GM23338 (cell line): Measurements from ENCODE around the gene ZBTB7B. TPM values are rescaled to one million over a fixed set of nuclear protein-coding genes. Genes with fewer than 3 reads are reported as not detected.

ENCODE experiments used
- ATAC-seq: fragments of 200-7000 bp; cut with Tn5 transposase; 3 replicates; pipeline ENCODE4 v1.9.1; 2020
- DNase-seq: peaks from one replicate; pipeline ENCODE4 v3.0.0-alpha.2; 2015; ENCODE audit warnings: low spot score
- H2AFZ ChIP-seq: fragments of 200-600 bp; sonication (generic); 2 replicates; pipeline ENCODE4 v1.8.0; 2016; ENCODE audit warnings: antibody characterized with exemption, mild to moderate bottlenecking, moderate library complexity
- H3F3A ChIP-seq: fragments of 200-600 bp; sonication (generic); replicated peaks from 2 replicates; pipeline ENCODE4 v1.8.0; 2017; ENCODE audit warnings: antibody characterized with exemption, mixed run types, low read depth
- H3K27ac ChIP-seq: fragments of 200-600 bp; sonication (generic); 2 replicates; pipeline ENCODE4 v1.6.1; 2016; ENCODE audit warnings: low read depth
- H3K27me3 ChIP-seq: fragments of 200-600 bp; sonication (generic); 2 replicates; pipeline ENCODE4 v1.8.0; 2016; ENCODE audit warnings: mild to moderate bottlenecking, mixed run types, moderate library complexity; ENCODE audit not compliant: insufficient read depth
- H3K36me3 ChIP-seq: fragments of 200-600 bp; sonication (generic); 2 replicates; pipeline ENCODE4 v1.8.0; 2016; ENCODE audit warnings: mild to moderate bottlenecking; ENCODE audit not compliant: insufficient read depth
- H3K4me1 ChIP-seq: fragments of 200-600 bp; sonication (generic); 2 replicates; pipeline ENCODE4 v1.8.0; 2016; ENCODE audit warnings: mild to moderate bottlenecking, moderate library complexity; ENCODE audit not compliant: insufficient read depth
- H3K4me2 ChIP-seq: fragments of 200-600 bp; sonication (generic); 2 replicates; pipeline ENCODE4 v1.7.1; 2017; ENCODE audit warnings: mixed run types
- H3K4me3 ChIP-seq: fragments of 200-600 bp; sonication (generic); 2 replicates; pipeline ENCODE4 v1.6.1; 2016; ENCODE audit warnings: mixed run types
- H3K79me2 ChIP-seq: fragments of 200-600 bp; sonication (generic); replicated peaks from 2 replicates; pipeline ENCODE4 v1.8.0; 2017; ENCODE audit warnings: mild to moderate bottlenecking; ENCODE audit not compliant: insufficient read depth
- H3K9me2 ChIP-seq: fragments of 200-600 bp; sonication (generic); 2 replicates; pipeline ENCODE4 v1.8.0; 2017; ENCODE audit not compliant: insufficient read depth
- H4K20me1 ChIP-seq: fragments of 200-600 bp; sonication (generic); replicated peaks from 2 replicates; pipeline ENCODE4 v1.8.0; 2017; ENCODE audit warnings: mild to moderate bottlenecking; ENCODE audit not compliant: insufficient read depth
- H3K27ac Mint-ChIP-seq: 2 replicates; pipeline ENCODE4 v1.8.0; 2020; ENCODE audit warnings: inconsistent platforms, mild to moderate bottlenecking, moderate library complexity, mixed read lengths
- H3K27me3 Mint-ChIP-seq: 3 replicates; pipeline ENCODE4 v1.8.0; 2022; ENCODE audit warnings: low read depth, mild to moderate bottlenecking, moderate library complexity, mixed read lengths, inconsistent platforms; ENCODE audit not compliant: insufficient read depth, poor library complexity
- H3K36me3 Mint-ChIP-seq: 3 replicates; pipeline ENCODE4 v1.8.0; 2021; ENCODE audit warnings: low read depth, mild to moderate bottlenecking, inconsistent platforms, moderate library complexity, mixed read lengths
- H3K4me1 Mint-ChIP-seq: 3 replicates; pipeline ENCODE4 v1.8.0; 2020; ENCODE audit warnings: mild to moderate bottlenecking, inconsistent platforms, mixed read lengths
- H3K4me3 Mint-ChIP-seq: 3 replicates; pipeline ENCODE4 v1.8.0; 2021; ENCODE audit warnings: moderate library complexity, mild to moderate bottlenecking, inconsistent platforms, mixed read lengths
- H3K9me3 Mint-ChIP-seq: 3 replicates; pipeline ENCODE4 v1.8.0; 2020; ENCODE audit warnings: moderate library complexity, mild to moderate bottlenecking, inconsistent platforms, mixed read lengths
- EZH2 ChIP-seq: fragments of 200-600 bp; sonication (generic); IDR thresholded peaks from one replicate; pipeline ENCODE4 v1.8.0; 2017; ENCODE audit warnings: antibody characterized with exemption, mild to moderate bottlenecking, low read depth; ENCODE audit not compliant: unreplicated experiment
- EZH2phosphoT487 ChIP-seq: fragments of 200-600 bp; sonication (generic); IDR thresholded peaks from one replicate; pipeline ENCODE4 v1.8.1; 2018; ENCODE audit warnings: antibody characterized with exemption; ENCODE audit not compliant: unreplicated experiment
- NANOG ChIP-seq: IDR thresholded peaks from 2 replicates; pipeline ENCODE4 v1.6.1; 2016; ENCODE audit warnings: antibody characterized with exemption, borderline replicate concordance
- POLR2AphosphoS5 ChIP-seq: IDR thresholded peaks from 2 replicates; pipeline ENCODE4 v1.6.1; 2016; ENCODE audit warnings: antibody characterized with exemption, low read depth
- STAT1 ChIP-seq: IDR thresholded peaks from one replicate; pipeline ENCODE4 v1.6.1; 2016; ENCODE audit warnings: antibody characterized with exemption; ENCODE audit not compliant: unreplicated experiment
- ZNF114 ChIP-seq: fragments of 250-450 bp; sonication (Bioruptor Pico); IDR thresholded peaks from 2 replicates; pipeline ENCODE4 v1.5.0; 2020; ENCODE audit warnings: mild to moderate bottlenecking, moderate library complexity
- ZNF331 ChIP-seq: fragments of 250-450 bp; sonication (Bioruptor Pico); IDR thresholded peaks from 2 replicates; pipeline ENCODE4 v1.5.0; 2020; ENCODE audit warnings: low read depth, mild to moderate bottlenecking, moderate library complexity
- polyA plus RNA-seq: library from polyadenylated mRNA; unstranded; fragments of >200 nt; fragmentation: Nextera tagmentation; extraction: Ambion mirVana; gene quantifications from 2 replicates; pipeline ENCODE4 v1.2.1, GENCODE V29; 2016
- total RNA-seq: library from RNA; depleted of rRNA; stranded (reverse); fragments of >200 nt; shearing (Covaris generic); gene quantifications from 2 replicates; pipeline ENCODE4 v1.2.3, GENCODE V29; 2014
- TF ChIP-seq, protein P1 (sequence below): IDR thresholded peaks from one replicate; pipeline ENCODE4 v1.6.1; 2018; ENCODE audit warnings: antibody characterized with exemption; ENCODE audit not compliant: unreplicated experiment

ZBTB7B gene
- total and polyA plus RNA-seq, 2 experiments from 2014 or later = 3.6 to 32.6 TPM

DNA sequence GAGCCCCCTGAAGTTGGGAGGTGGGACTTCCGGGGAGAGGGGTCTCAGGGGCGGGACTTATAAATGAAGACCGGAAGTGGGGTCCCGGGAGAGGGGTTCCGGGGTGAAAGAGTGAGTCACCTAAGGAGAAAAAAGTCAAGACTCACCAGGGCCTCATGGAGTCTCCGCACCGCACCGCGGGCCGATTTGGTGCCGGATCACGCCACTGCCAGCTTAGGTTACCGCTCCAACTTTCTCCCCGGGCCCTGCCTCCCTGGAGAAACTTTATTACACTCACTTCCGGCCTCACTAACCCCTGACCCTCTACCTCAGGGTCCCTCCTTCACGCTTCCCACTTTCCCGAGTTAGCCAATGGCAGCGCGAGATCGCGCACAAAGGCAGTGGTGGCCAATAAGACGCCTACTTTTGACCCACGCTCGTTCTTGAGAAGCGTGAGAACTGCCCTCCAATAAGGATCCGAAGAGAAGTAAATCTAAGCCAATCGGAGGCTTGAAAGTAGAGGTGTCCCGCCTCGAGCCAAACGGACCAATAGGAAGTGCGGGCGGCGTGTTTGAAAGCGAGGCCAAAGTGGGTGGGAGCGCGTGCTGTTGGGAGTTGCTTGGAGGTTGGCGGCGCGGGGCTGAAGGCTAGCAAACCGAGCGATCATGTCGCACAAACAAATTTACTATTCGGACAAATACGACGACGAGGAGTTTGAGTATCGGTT is 28.3 kb upstream of the ZBTB7B start, which contains the start of gene CKS1B (continued):
- TF ChIP-seq, protein P1, sequence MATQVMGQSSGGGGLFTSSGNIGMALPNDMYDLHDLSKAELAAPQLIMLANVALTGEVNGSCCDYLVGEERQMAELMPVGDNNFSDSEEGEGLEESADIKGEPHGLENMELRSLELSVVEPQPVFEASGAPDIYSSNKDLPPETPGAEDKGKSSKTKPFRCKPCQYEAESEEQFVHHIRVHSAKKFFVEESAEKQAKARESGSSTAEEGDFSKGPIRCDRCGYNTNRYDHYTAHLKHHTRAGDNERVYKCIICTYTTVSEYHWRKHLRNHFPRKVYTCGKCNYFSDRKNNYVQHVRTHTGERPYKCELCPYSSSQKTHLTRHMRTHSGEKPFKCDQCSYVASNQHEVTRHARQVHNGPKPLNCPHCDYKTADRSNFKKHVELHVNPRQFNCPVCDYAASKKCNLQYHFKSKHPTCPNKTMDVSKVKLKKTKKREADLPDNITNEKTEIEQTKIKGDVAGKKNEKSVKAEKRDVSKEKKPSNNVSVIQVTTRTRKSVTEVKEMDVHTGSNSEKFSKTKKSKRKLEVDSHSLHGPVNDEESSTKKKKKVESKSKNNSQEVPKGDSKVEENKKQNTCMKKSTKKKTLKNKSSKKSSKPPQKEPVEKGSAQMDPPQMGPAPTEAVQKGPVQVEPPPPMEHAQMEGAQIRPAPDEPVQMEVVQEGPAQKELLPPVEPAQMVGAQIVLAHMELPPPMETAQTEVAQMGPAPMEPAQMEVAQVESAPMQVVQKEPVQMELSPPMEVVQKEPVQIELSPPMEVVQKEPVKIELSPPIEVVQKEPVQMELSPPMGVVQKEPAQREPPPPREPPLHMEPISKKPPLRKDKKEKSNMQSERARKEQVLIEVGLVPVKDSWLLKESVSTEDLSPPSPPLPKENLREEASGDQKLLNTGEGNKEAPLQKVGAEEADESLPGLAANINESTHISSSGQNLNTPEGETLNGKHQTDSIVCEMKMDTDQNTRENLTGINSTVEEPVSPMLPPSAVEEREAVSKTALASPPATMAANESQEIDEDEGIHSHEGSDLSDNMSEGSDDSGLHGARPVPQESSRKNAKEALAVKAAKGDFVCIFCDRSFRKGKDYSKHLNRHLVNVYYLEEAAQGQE = no peak
- TF ChIP-seq STAT1 (no peak), ZNF114 (CRISPR knock-in tag) (no peak), NANOG (no peak)

DNA sequence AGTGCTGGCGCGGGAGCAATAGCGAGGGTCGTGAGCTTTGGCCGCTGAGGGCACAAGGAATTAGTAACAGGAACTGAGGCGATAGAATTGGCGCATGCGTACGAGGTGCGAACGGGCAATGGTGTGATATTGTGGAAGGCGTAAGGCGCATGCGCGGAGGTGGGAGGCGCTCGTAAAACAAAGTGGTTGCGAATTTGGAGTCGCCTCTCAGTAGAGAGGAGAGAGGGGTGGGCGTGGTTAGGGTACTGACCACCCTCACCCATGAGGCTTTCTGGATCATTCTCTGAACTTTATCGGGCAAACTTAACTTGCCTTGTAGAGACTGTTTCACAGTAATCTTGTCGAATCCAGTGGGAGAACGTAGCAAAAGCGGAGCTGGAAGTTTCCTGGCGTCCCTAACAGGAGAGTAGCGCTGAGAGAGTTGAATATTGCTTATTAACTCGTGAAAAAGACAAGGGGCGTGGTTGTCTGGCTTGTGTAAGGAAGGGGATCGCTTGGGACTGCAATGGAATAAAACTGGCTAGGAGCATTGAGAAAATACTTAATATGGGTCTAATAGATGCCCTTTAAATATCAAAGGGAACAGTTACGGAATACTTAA is 27.7 kb upstream of the ZBTB7B start:
- Histone ChIP-seq H3F3A (peaks cover 22% of the 10 kb centered on the region), H3K4me2 (peak overlapping the region; percentile 84), H2AFZ (no peak overlapping the region), H3K9me2 (no peaks in the 10 kb centered on the region), H3K36me3 (peaks cover 21% of the 10 kb centered on the region; the same call in 1 of the 2 replicates), H3K79me2 (peaks cover 59% of the 10 kb centered on the region), H3K4me3 (peak overlapping the region; percentile 82), H4K20me1 (peaks cover 27% of the 10 kb centered on the region), H3K27ac (peak overlapping the region; percentile 93), H3K4me1 (peaks cover 24% of the 10 kb centered on the region), H3K27me3 (no peaks in the 10 kb centered on the region)
- Mint-ChIP-seq H3K27me3 (peaks cover 10% of the 10 kb centered on the region), H3K27ac (no peak overlapping the region), H3K9me3 (peaks cover 3% of the 10 kb centered on the region; the same call in 1 of the 3 replicates), H3K36me3 (peaks cover 39% of the 10 kb centered on the region), H3K4me1 (peaks cover 16% of the 10 kb centered on the region), H3K4me3 (no peak overlapping the region)
- TF ChIP-seq ZNF114 (CRISPR knock-in tag) = no peak
- TF ChIP-seq POLR2AphosphoS5 = peak; percentile 75
- TF ChIP-seq STAT1 = no peak
- TF ChIP-seq ZNF331 = no peak
- no peak for TF ChIP-seq EZH2
- TF ChIP-seq NANOG = peak; percentile 11; the same call in 1 of the 2 replicates
- TF ChIP-seq EZH2phosphoT487 = no peak
- DNase-seq (peak; percentile 99), ATAC-seq (peak; percentile 18)
